HepG2 (cell line): ENCODE results near the gene CDH13. TPM values are rescaled to one million over a fixed set of nuclear protein-coding genes. Genes with fewer than 3 reads are reported as not detected.

Experiments used
- ATAC-seq: fragments of 200-7000 bp; cut with Tn5 transposase; 3 replicates; pipeline ENCODE4 v1.9.1; 2020; ENCODE audit warnings: mild to moderate bottlenecking, moderate library complexity
- BruUV-seq: library from RNA; stranded (reverse); fragments of 400-500 nt; replicated peaks from 2 replicates; lab custom pipeline; 2021; lab: Mats Ljungman, UMichigan
- CTCF ChIA-PET: fragments of 300-600 bp; formaldehyde crosslinking; extraction: SDS; loops from one replicate; lab custom pipeline; 2021; ENCODE audit warnings: low total read pairs, inconsistent platforms, low intra/inter-chr PET ratio; lab: Yijun Ruan, JAX
- POLR2A ChIA-PET: fragments of 350-600 bp; sonication (Branson Sonifier 250); formaldehyde crosslinking; loops from one replicate; lab custom pipeline; 2020; ENCODE audit warnings: antibody characterized with exemption, inconsistent platforms; lab: Yijun Ruan, JAX
- DNase-seq: peaks from one replicate; pipeline ENCODE4 v3.0.0-alpha.2; 2015; ENCODE audit warnings: low spot score
- FAIRE-seq: peaks from 3 replicates; lab custom pipeline; 2011; peaks lifted over from hg19 to GRCh38; lab: Jason Lieb, UNC
- H2AFZ ChIP-seq: one replicate; pipeline ENCODE4 v1.6.1; 2011; ENCODE audit warnings: low read length, inconsistent platforms
- H3K27ac ChIP-seq: fragments of 300-600 bp; 3 replicates; pipeline ENCODE4 v1.8.0; 2011; ENCODE audit warnings: mixed run types, mild to moderate bottlenecking, mixed read lengths, low read length, inconsistent platforms; ENCODE audit not compliant: insufficient read depth; ENCODE audit errors: extremely low read length
- H3K27me3 ChIP-seq, 2 experiments: fragments of 200-600 bp in 1 of 2; 2 replicates in 1 of 2; 3 replicates in 1 of 2; pipeline versions ENCODE4 v1.6.0 to v1.8.0; 2011; ENCODE audit warnings: low read length in 2 of 2, mild to moderate bottlenecking in 2 of 2, moderate library complexity in 2 of 2, inconsistent platforms in 1 of 2; ENCODE audit not compliant: insufficient read depth in 2 of 2, control insufficient read depth in 1 of 2
- H3K36me3 ChIP-seq, 2 experiments: fragments of 200-600 bp in 1 of 2; replicated peaks in 1 of 2; 2 replicates in 1 of 2; 3 replicates in 1 of 2; pipeline versions ENCODE4 v1.5.1 to v1.8.0; 2011; ENCODE audit warnings: low read length in 2 of 2, inconsistent platforms in 1 of 2; ENCODE audit not compliant: insufficient read depth in 2 of 2, control insufficient read depth in 1 of 2
- H3K4me1 ChIP-seq: 2 replicates; pipeline ENCODE4 v1.5.1; 2012; ENCODE audit warnings: low read length, inconsistent platforms; ENCODE audit not compliant: insufficient read depth
- H3K4me2 ChIP-seq: 2 replicates; pipeline ENCODE4 v1.6.0; 2011; ENCODE audit warnings: low read depth, low read length, inconsistent platforms
- H3K4me3 ChIP-seq, 3 experiments: fragments of 200-600 bp in 1 of 3; sonication (generic), shearing (Covaris generic) in 1 of 3; replicated peaks in 1 of 3; 2 replicates each; pipeline ENCODE4 v1.5.1; 2011 to 2016; ENCODE audit warnings: low read length in 3 of 3, inconsistent platforms in 2 of 3, low read depth in 2 of 3, mild to moderate bottlenecking in 2 of 3, control low read depth in 1 of 3, mixed read lengths in 1 of 3; ENCODE audit not compliant: insufficient read depth in 1 of 3
- H3K79me2 ChIP-seq: one replicate; pipeline ENCODE4 v1.6.1; 2011; ENCODE audit warnings: low read length, inconsistent platforms; ENCODE audit not compliant: insufficient read depth
- H3K9ac ChIP-seq: 2 replicates; pipeline ENCODE4 v1.6.0; 2011; ENCODE audit warnings: mild to moderate bottlenecking, low read depth, low read length, inconsistent platforms; ENCODE audit not compliant: insufficient read depth
- H3K9me3 ChIP-seq: 2 replicates; pipeline ENCODE4 v1.5.1; 2012; ENCODE audit warnings: mild to moderate bottlenecking, low read length
- H4K20me1 ChIP-seq: 2 replicates; pipeline ENCODE4 v1.6.0; 2011; ENCODE audit warnings: inconsistent platforms, mild to moderate bottlenecking, low read length, moderate library complexity; ENCODE audit not compliant: insufficient read depth
- JDP2 ChIP-seq: sonication (generic); formaldehyde crosslinking; IDR thresholded peaks from 2 replicates; pipeline ENCODE4 v1.8.1; 2022; ENCODE audit warnings: missing genetic modification reagents, borderline replicate concordance
- KAT7 ChIP-seq: IDR thresholded peaks from 2 replicates; pipeline ENCODE4 v1.6.1; 2018; ENCODE audit warnings: borderline replicate concordance, missing compliant biosample characterization
- MEIS1 ChIP-seq: sonication (generic); formaldehyde crosslinking; IDR thresholded peaks from 2 replicates; pipeline ENCODE4 v1.9.0; 2021; ENCODE audit warnings: mild to moderate bottlenecking, missing genetic modification reagents, moderate library complexity, borderline replicate concordance
- MTERF4 ChIP-seq: sonication (generic); formaldehyde crosslinking; IDR thresholded peaks from 2 replicates; pipeline ENCODE4 v1.8.0; 2023; ENCODE audit warnings: mild to moderate bottlenecking, missing genetic modification reagents
- RBFOX2 ChIP-seq: fragments of 200-400 bp; formaldehyde crosslinking; IDR thresholded peaks from 2 replicates; pipeline ENCODE4 v1.6.1; 2017; ENCODE audit warnings: low read depth, mild to moderate bottlenecking, low read length
- SMAD9 ChIP-seq: sonication (generic); formaldehyde crosslinking; IDR thresholded peaks from 2 replicates; pipeline ENCODE4 v1.5.1; 2020; ENCODE audit warnings: mild to moderate bottlenecking, missing genetic modification reagents
- SOX13 ChIP-seq, 3 experiments: fragments of 450-650 bp in 1 of 3; sonication (generic) in 1 of 3; formaldehyde crosslinking in 1 of 3; IDR thresholded peaks in 2 of 3; conservative IDR thresholded peaks in 1 of 3; 2 replicates each; pipeline versions ENCODE4 v1.5.0 to v1.6.1; 2016 to 2020; ENCODE audit warnings: antibody characterized with exemption in 1 of 3, mild to moderate bottlenecking in 1 of 3, missing compliant biosample characterization in 1 of 3, missing genetic modification reagents in 1 of 3, moderate library complexity in 1 of 3
- ZBTB38 ChIP-seq: sonication (generic); formaldehyde crosslinking; IDR thresholded peaks from 2 replicates; pipeline ENCODE4 v1.5.1; 2020; ENCODE audit warnings: mild to moderate bottlenecking, missing genetic modification reagents
- WGBS: methylation state at CpG from one replicate; pipeline ENCODE4 v1.1.6; 2017; ENCODE audit warnings: low lambda C conversion rate; 5-methylcytosine and 5-hydroxymethylcytosine counted together
- in situ Hi-C: cut with HindIII; loops from 2 replicates; pipeline ENCODE4 v1.10.0; 2017; ENCODE audit warnings: low pct_unique_long_range_greater_than_20kb; ENCODE audit not compliant: extremely low pct_ligation_motif_present
- intact Hi-C: fragments of 100-400 bp; cut with micrococcal nuclease; formaldehyde crosslinking; loops from one replicate; pipeline ENCODE4 v1.10.0; 2022; ENCODE audit not compliant: unreplicated experiment
- polyA plus RNA-seq, 8 experiments: library from polyadenylated mRNA; depleted of rRNA in 3 of 8; stranded (reverse) in 7 of 8; unstranded in 1 of 8; fragments of >200 nt; fragmentation: Illumina TruSeq in 4 of 8; extraction: Trizol in 4 of 8; gene quantifications; 2 replicates each; pipeline versions ENCODE4 v1.2.1 to v1.2.3, GENCODE V29; 2011 to 2016; ENCODE audit warnings: low read depth in 4 of 8, missing spikeins in 1 of 8, mixed read lengths in 1 of 8; ENCODE audit not compliant: insufficient read depth in 1 of 8
- total RNA-seq, 5 experiments: library from RNA; depleted of rRNA; stranded (reverse); fragments of >200 nt; fragmentation: Illumina TruSeq; extraction: Trizol; gene quantifications; 2 replicates each; pipeline ENCODE4 v1.2.3, GENCODE V29; 2016; ENCODE audit warnings: low read depth in 1 of 5
- TF ChIP-seq, protein P1 (sequence below): sonication (generic); formaldehyde crosslinking; IDR thresholded peaks from 2 replicates; pipeline ENCODE4 v1.5.0; 2020; ENCODE audit warnings: mild to moderate bottlenecking, missing genetic modification reagents
- TF ChIP-seq, protein P2 (sequence below): sonication (generic); formaldehyde crosslinking; IDR thresholded peaks from 2 replicates; pipeline ENCODE4 v1.8.1; 2023; ENCODE audit warnings: mild to moderate bottlenecking, missing genetic modification reagents

CDH13 gene
- total and polyA plus RNA-seq, 2 of the 13 experiments (the other 11 are each of a cell fraction or from before 2014, with no cell fraction given): not detected

DNA sequence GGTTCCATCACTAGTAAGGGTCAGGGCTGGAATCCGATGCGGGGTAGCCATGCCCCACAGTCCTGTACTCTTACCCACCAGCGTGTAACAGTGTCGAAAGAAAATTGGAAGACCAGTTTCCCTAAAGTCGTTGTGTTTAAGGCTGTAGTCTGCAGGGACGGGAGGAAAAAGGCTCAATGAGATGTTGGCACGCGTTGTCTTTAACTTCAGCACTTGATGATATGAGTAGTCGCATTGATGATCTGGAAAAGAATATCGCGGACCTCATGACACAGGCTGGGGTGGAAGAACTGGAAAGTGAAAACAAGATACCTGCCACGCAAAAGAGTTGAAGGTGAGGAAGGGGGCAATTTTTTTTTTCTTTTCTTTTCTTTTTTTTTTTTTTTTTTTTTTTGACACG lies 1182.3 kb downstream of the CDH13 start:
- no peak for FAIRE-seq
- H3K36me3 ChIP-seq: peaks cover 1 to 21% of the 10 kb centered on the region in 2 experiments; a peak in 4 of 5 replicates
- peak; percentile 81 for TF ChIP-seq ZBTB38 (CRISPR knock-in tag)
- no peak for TF ChIP-seq SOX13 (IDR thresholded peaks at IDR 0.05)
- TF ChIP-seq SOX13 (CRISPR knock-in tag; conservative IDR thresholded peaks at IDR 0.05 in 1 of 2, IDR thresholded peaks at IDR 0.05 in 1 of 2): no peak
- no peak for TF ChIP-seq MEIS1
- TF ChIP-seq, protein P1, sequence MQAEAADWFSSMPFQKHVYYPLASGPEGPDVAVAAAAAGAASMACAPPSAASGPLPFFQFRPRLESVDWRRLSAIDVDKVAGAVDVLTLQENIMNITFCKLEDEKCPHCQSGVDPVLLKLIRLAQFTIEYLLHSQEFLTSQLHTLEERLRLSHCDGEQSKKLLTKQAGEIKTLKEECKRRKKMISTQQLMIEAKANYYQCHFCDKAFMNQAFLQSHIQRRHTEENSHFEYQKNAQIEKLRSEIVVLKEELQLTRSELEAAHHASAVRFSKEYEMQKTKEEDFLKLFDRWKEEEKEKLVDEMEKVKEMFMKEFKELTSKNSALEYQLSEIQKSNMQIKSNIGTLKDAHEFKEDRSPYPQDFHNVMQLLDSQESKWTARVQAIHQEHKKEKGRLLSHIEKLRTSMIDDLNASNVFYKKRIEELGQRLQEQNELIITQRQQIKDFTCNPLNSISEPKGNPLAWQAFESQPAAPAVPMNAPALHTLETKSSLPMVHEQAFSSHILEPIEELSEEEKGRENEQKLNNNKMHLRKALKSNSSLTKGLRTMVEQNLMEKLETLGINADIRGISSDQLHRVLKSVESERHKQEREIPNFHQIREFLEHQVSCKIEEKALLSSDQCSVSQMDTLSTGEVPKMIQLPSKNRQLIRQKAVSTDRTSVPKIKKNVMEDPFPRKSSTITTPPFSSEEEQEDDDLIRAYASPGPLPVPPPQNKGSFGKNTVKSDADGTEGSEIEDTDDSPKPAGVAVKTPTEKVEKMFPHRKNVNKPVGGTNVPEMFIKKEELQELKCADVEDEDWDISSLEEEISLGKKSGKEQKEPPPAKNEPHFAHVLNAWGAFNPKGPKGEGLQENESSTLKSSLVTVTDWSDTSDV: no peak
- no peak for TF ChIP-seq JDP2 (CRISPR knock-in tag)
- TF ChIP-seq MTERF4 (CRISPR knock-in tag): no peak
- peak; percentile 29; the same call in 1 of the 2 replicates for TF ChIP-seq RBFOX2
- TF ChIP-seq SMAD9 (CRISPR knock-in tag): no peak
- no peak for TF ChIP-seq KAT7 (CRISPR knock-in tag)
- TF ChIP-seq, protein P2, sequence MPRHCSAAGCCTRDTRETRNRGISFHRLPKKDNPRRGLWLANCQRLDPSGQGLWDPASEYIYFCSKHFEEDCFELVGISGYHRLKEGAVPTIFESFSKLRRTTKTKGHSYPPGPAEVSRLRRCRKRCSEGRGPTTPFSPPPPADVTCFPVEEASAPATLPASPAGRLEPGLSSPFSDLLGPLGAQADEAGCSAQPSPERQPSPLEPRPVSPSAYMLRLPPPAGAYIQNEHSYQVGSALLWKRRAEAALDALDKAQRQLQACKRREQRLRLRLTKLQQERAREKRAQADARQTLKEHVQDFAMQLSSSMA (CRISPR knock-in tag): 0 out of 2 replicates have a peak, but pooled peaks have one; percentile 70
- H4K20me1 ChIP-seq: peaks cover 4% of the 10 kb centered on the region
- H3K9ac ChIP-seq: peak overlapping the region; percentile 95
- BruUV-seq: no TSS peak
- intact Hi-C loops: no loop called here
- DNase-seq: no peak
- CTCF ChIA-PET: no interaction called here
- H3K4me2 ChIP-seq: peak overlapping the region; percentile 82
- no peak for ATAC-seq
- H2AFZ ChIP-seq: no peak overlapping the region
- H3K4me3 ChIP-seq: peak overlapping the region; percentile 87 to 98 (median 96)
- H3K27me3 ChIP-seq: no peaks in the 10 kb centered on the region; a peak in 2 of 5 replicates
- 74% methylated on average over 13 of the region's 13 CpGs for WGBS
- POLR2A ChIA-PET: no interaction called here
- H3K27ac ChIP-seq: no peak overlapping the region
- peaks cover 25% of the 10 kb centered on the region for H3K79me2 ChIP-seq
- H3K9me3 ChIP-seq: no peaks in the 10 kb centered on the region
- in situ Hi-C loops: no loop called here
- peaks cover 49% of the 10 kb centered on the region for H3K4me1 ChIP-seq
